Cerebellar cortex (tissue), 1 donor: ENCODE measurements around the gene PICALM.
A peak's percentile ranks its signal among the peaks of the same experiment; 100 is the strongest.
"Not testable (repeated sequence)": the region's sequence is repeated elsewhere in the genome, so short reads cannot be mapped to it uniquely, and the experiment has no call there.

ENCODE experiments used
- DNase-seq: peaks from one replicate; pipeline ENCODE4 v3.0.0-alpha.2; 2015; ENCODE audit warnings: low spot score

Gene PICALM

DNA sequence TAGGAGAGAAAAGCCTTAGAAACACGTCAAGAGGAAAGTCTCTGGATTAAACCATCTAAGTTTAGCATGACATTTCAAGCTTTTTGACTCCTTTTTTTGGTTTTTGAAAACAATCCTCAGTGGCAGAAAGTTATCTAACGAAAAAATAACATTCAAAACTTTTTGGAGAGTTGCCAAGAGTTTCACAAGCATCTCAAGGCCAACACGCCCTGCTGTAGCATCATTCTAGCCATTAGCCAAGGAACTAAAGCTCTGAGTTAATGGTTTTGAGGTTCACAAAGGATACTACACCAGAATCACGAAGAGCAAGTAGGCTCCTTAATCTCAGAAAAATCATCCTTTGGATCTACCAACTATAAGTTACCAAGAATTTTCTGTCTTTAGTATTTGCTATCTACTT is 94.8 kb downstream of the PICALM start:
- DNase-seq = no peak

- no peak for DNase-seq
Measured at GRCh38 chr11:85970593-85970992, 98.3 kb downstream of the PICALM start.

GRCh38 chr11:85967457-85967856 is 101.4 kb downstream of the PICALM start:
- DNase-seq = peak; percentile 39

- DNase-seq = no peak
Measured at GRCh38 chr11:85965202-85965601, 103.7 kb downstream of the PICALM start.

- DNase-seq = no peak
Measured at GRCh38 chr11:85961930-85962363, 106.9 kb downstream of the PICALM start.

DNA sequence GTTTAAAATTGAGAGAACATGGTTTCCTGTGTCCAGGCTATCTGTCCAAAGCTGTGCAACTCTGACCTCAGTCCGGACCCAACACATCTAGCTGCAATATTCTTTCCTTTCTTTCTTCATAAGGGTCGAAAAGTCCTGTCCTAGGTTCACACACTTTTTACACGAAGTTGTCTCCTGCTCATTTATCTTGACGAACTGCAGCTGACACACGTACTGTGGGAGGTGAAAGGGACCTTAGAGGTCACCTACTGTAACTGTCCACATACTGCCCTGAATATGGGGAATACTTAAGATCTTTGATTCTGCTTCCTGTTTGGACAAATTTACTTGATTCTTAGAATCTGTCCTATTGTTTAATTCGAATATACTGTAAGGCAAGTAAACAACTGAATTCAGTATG is 107.8 kb downstream of the PICALM start:
- DNase-seq = no peak

- no peak for DNase-seq
Measured at GRCh38 chr11:85960678-85961077, 108.2 kb downstream of the PICALM start.

- DNase-seq = no peak
Measured at GRCh38 chr11:85955531-85955930, 113.4 kb downstream of the PICALM start.

- DNase-seq = no peak
Measured at GRCh38 chr11:85953491-85954143, 115.3 kb downstream of the PICALM start.

- not testable (repeated sequence) for DNase-seq
Measured at GRCh38 chr11:85952108-85952485, 116.8 kb downstream of the PICALM start.

GRCh38 chr11:85951428-85952107 is 117.3 kb downstream of the PICALM start:
- DNase-seq = no peak

GRCh38 chr11:85951049-85951405 is 117.9 kb downstream of the PICALM start:
- DNase-seq = no peak

GRCh38 chr11:85950317-85951048 is 118.4 kb downstream of the PICALM start:
- no peak for DNase-seq

DNA sequence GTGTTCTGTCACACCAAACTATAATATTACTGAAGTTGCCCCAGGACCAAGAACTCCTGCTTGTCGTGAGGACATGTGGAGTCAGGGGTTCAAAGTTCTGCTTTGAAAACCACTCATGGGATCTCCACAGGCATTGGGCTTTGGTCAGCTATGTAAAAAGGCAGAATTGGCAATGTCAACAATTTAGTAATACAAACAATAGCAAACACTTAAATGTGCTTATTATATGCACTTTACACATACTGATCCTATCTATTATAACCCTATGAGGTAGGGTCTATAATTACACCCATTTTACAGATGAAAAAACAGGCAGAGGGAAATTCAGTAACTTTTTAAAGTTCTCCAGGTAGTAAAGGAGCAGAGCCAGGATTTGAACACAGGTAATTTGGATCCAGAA is 119.1 kb downstream of the PICALM start:
- DNase-seq = no peak

DNA sequence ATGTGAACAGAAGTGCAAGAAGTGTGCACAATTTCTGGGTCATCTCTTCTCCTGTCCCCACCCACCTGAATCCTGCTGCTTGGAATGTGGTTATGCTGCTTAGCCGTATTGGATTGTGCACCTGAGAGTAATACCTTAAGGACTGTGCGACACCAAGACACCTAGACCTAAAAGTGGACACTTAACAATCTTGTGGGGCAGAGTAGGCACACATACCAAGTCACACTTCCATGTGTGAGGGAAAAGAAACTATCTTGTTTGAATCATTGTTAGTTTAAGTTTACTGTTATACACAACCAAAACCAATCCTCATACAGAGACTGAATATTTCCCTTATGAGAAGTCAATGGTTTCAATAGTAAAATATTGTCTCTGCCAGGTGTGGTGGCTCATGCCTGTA is 120.0 kb downstream of the PICALM start:
- DNase-seq = no peak

GRCh38 chr11:85947431-85948272 is 121.2 kb downstream of the PICALM start:
- no peak for DNase-seq

DNA sequence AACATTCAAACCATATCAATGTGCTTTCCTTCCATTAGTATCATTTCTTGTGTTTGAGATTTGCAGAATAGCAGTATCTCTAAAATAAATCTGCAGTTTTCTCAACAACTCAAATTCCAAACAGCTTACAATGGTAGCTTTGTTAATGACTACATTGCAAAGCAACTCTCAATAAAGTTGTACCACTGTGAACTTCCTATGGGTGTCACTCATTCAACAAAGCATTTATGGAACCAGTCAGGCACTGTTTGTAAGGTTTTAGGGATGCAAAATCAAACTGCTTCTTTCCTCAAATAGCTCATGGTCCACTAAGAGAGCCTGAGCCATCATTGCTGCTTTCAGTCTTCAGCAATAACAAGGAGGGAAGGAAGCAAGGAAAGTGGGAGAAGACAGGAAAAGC is 122.7 kb downstream of the PICALM start:
- DNase-seq = no peak

- no peak for DNase-seq
Measured at GRCh38 chr11:85945788-85946187, 123.1 kb downstream of the PICALM start.

GRCh38 chr11:85945296-85945695 is 123.6 kb downstream of the PICALM start:
- DNase-seq = no peak

GRCh38 chr11:85941380-85941973 is 127.4 kb downstream of the PICALM start:
- peak; percentile 35 for DNase-seq

GRCh38 chr11:85939099-85940015 is 129.5 kb downstream of the PICALM start:
- DNase-seq = no peak
